HepG2 (cell line): ENCODE data around the gene ROMO1. TPM values are rescaled to one million over a fixed set of nuclear protein-coding genes. Genes with fewer than 3 reads are reported as not detected.

Experiments
- ERF ChIP-seq: IDR thresholded peaks from 2 replicates; pipeline ENCODE4 v1.6.1; 2018; ENCODE audit warnings: missing biosample characterization, missing genetic modification reagents
- FOXC1 ChIP-seq: sonication (generic); formaldehyde crosslinking; IDR thresholded peaks from 2 replicates; pipeline ENCODE4 v1.8.0; 2022; ENCODE audit warnings: mild to moderate bottlenecking, missing genetic modification reagents, borderline replicate concordance
- GABPB1 ChIP-seq: IDR thresholded peaks from 2 replicates; pipeline ENCODE4 v1.6.1; 2016; ENCODE audit warnings: mild to moderate bottlenecking, missing genetic modification reagents, moderate library complexity, missing compliant biosample characterization
- GATAD1 ChIP-seq: IDR thresholded peaks from 2 replicates; pipeline ENCODE4 v1.6.1; 2016; ENCODE audit warnings: missing genetic modification reagents, missing compliant biosample characterization
- HNF4G ChIP-seq, 2 experiments: sonication (generic) in 1 of 2; formaldehyde crosslinking in 1 of 2; IDR thresholded peaks; 2 replicates each; pipeline versions ENCODE4 v1.4.0 to v1.6.1; 2011 to 2020; ENCODE audit warnings: borderline replicate concordance in 2 of 2, low read depth in 2 of 2, mild to moderate bottlenecking in 2 of 2, low read length in 1 of 2, missing genetic modification reagents in 1 of 2, moderate library complexity in 1 of 2
- MEF2D ChIP-seq: sonication (generic); formaldehyde crosslinking; IDR thresholded peaks from 2 replicates; pipeline ENCODE4 v1.5.1; 2020; ENCODE audit warnings: mild to moderate bottlenecking, missing genetic modification reagents
- MEIS2 ChIP-seq: sonication (generic); formaldehyde crosslinking; IDR thresholded peaks from 2 replicates; pipeline ENCODE4 v1.9.0; 2021; ENCODE audit warnings: mild to moderate bottlenecking, missing genetic modification reagents
- MTA1 ChIP-seq: sonication (generic); formaldehyde crosslinking; IDR thresholded peaks from 2 replicates; pipeline ENCODE4 v1.4.0; 2020; ENCODE audit warnings: missing genetic modification reagents, mild to moderate bottlenecking, borderline replicate concordance
- MTA3 ChIP-seq: sonication (generic); formaldehyde crosslinking; IDR thresholded peaks from 2 replicates; pipeline ENCODE4 v1.4.0; 2020; ENCODE audit warnings: missing genetic modification reagents
- NR2F6 ChIP-seq, 2 experiments: IDR thresholded peaks; 2 replicates each; pipeline ENCODE4 v1.6.1; 2016; ENCODE audit warnings: antibody characterized with exemption in 1 of 2, mild to moderate bottlenecking in 1 of 2
- POGZ ChIP-seq: sonication (generic); formaldehyde crosslinking; IDR thresholded peaks from 2 replicates; pipeline ENCODE4 v1.4.0; 2020; ENCODE audit warnings: mild to moderate bottlenecking, missing genetic modification reagents
- PRDM15 ChIP-seq: sonication (generic); formaldehyde crosslinking; IDR thresholded peaks from 2 replicates; pipeline ENCODE4 v1.4.0; 2020; ENCODE audit warnings: missing genetic modification reagents
- ZBTB44 ChIP-seq: sonication (generic); formaldehyde crosslinking; IDR thresholded peaks from 2 replicates; pipeline ENCODE4 v1.4.0; 2020; ENCODE audit warnings: missing genetic modification reagents
- ZMYM4 ChIP-seq: sonication (generic); formaldehyde crosslinking; IDR thresholded peaks from 2 replicates; pipeline ENCODE4 v1.8.1; 2023; ENCODE audit warnings: mild to moderate bottlenecking, missing genetic modification reagents
- ZNF430 ChIP-seq: sonication (generic); formaldehyde crosslinking; IDR thresholded peaks from 2 replicates; pipeline ENCODE4 v1.9.0; 2021; ENCODE audit warnings: mild to moderate bottlenecking, missing genetic modification reagents
- ZNF484 ChIP-seq: sonication (generic); formaldehyde crosslinking; IDR thresholded peaks from 2 replicates; pipeline ENCODE4 v1.5.1; 2020; ENCODE audit warnings: mild to moderate bottlenecking, low read depth, missing genetic modification reagents, borderline replicate concordance
- ZNF550 ChIP-seq: sonication (generic); formaldehyde crosslinking; IDR thresholded peaks from 2 replicates; pipeline ENCODE4 v1.4.0; 2020; ENCODE audit warnings: mild to moderate bottlenecking, missing genetic modification reagents, borderline replicate concordance
- ZNF614 ChIP-seq: IDR thresholded peaks from 2 replicates; pipeline ENCODE4 v1.6.1; 2018; ENCODE audit warnings: missing biosample characterization, missing genetic modification reagents, inconsistent platforms, borderline replicate concordance
- ZNF713 ChIP-seq: sonication (generic); formaldehyde crosslinking; IDR thresholded peaks from 2 replicates; pipeline ENCODE4 v1.4.0; 2020; ENCODE audit warnings: mild to moderate bottlenecking, missing genetic modification reagents
- polyA plus RNA-seq, 8 experiments: library from polyadenylated mRNA; depleted of rRNA in 3 of 8; stranded (reverse) in 7 of 8; unstranded in 1 of 8; fragments of >200 nt; fragmentation: Illumina TruSeq in 4 of 8; extraction: Trizol in 4 of 8; gene quantifications; 2 replicates each; pipeline versions ENCODE4 v1.2.1 to v1.2.3, GENCODE V29; 2011 to 2016; ENCODE audit warnings: low read depth in 4 of 8, missing spikeins in 1 of 8, mixed read lengths in 1 of 8; ENCODE audit not compliant: insufficient read depth in 1 of 8
- total RNA-seq, 5 experiments: library from RNA; depleted of rRNA; stranded (reverse); fragments of >200 nt; fragmentation: Illumina TruSeq; extraction: Trizol; gene quantifications; 2 replicates each; pipeline ENCODE4 v1.2.3, GENCODE V29; 2016; ENCODE audit warnings: low read depth in 1 of 5
- TF ChIP-seq, protein P1 (sequence below): sonication (generic); formaldehyde crosslinking; IDR thresholded peaks from 2 replicates; pipeline ENCODE4 v1.5.0; 2020; ENCODE audit warnings: mild to moderate bottlenecking, missing genetic modification reagents
- TF ChIP-seq, protein P2 (sequence below): sonication (generic); formaldehyde crosslinking; IDR thresholded peaks from 2 replicates; pipeline ENCODE4 v1.5.1; 2020; ENCODE audit warnings: mild to moderate bottlenecking, missing genetic modification reagents, moderate library complexity

ROMO1 gene
- total and polyA plus RNA-seq, 2 of the 13 experiments (the other 11 are each of a cell fraction or from before 2014, with no cell fraction given), result 636 to 755 TPM

DNA sequence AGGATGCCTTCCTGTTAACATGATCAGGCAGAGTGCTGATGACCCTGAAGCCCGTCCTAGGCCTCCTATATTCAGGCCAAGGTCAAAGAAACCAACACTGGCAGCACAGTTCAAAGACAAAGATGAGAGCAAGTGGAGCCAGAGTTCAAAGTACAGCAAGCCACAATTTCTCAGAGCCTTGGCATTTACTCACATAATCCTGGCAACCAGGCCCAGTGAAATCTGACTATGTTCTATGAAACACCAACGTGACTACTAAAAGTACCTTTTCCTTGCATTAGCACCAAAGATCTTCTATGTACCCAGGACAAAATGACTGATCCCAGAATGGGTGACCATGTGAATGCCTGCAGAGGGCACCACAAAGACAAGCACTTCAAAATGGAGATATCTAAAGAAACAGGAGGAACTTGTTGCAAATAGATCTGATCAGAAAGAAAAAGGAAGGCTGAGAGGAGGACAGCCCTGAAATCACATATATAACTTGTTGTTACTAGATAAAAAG is 3.9 kb upstream of the ROMO1 start (continued):
- TF ChIP-seq, protein P1, sequence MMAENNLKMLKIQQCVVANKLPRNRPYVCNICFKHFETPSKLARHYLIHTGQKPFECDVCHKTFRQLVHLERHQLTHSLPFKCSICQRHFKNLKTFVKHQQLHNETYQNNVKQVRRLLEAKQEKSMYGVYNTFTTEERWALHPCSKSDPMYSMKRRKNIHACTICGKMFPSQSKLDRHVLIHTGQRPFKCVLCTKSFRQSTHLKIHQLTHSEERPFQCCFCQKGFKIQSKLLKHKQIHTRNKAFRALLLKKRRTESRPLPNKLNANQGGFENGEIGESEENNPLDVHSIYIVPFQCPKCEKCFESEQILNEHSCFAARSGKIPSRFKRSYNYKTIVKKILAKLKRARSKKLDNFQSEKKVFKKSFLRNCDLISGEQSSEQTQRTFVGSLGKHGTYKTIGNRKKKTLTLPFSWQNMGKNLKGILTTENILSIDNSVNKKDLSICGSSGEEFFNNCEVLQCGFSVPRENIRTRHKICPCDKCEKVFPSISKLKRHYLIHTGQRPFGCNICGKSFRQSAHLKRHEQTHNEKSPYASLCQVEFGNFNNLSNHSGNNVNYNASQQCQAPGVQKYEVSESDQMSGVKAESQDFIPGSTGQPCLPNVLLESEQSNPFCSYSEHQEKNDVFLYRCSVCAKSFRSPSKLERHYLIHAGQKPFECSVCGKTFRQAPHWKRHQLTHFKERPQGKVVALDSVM (CRISPR knock-in tag), result no peak
- peak; percentile 57; the same call in 1 of the 2 replicates for TF ChIP-seq GATAD1 (CRISPR knock-in tag)
- TF ChIP-seq, protein P2, sequence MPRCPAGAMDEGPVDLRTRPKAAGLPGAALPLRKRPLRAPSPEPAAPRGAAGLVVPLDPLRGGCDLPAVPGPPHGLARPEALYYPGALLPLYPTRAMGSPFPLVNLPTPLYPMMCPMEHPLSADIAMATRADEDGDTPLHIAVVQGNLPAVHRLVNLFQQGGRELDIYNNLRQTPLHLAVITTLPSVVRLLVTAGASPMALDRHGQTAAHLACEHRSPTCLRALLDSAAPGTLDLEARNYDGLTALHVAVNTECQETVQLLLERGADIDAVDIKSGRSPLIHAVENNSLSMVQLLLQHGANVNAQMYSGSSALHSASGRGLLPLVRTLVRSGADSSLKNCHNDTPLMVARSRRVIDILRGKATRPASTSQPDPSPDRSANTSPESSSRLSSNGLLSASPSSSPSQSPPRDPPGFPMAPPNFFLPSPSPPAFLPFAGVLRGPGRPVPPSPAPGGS (CRISPR knock-in tag), result no peak
- TF ChIP-seq FOXC1, result peak; percentile 54; the same call in 1 of the 2 replicates
- no peak for TF ChIP-seq MTA3 (CRISPR knock-in tag)
- no peak for TF ChIP-seq MEIS2 (CRISPR knock-in tag)
- TF ChIP-seq HNF4G (IDR thresholded peaks at IDR 0.05; ENCODE audit: borderline replicate concordance, low read depth, low read length), result peak; percentile 85
- peak; percentile 72; the same call in 1 of the 2 replicates for TF ChIP-seq HNF4G (CRISPR knock-in tag; IDR thresholded peaks at IDR 0.05; ENCODE audit: borderline replicate concordance, low read depth)
- no peak for TF ChIP-seq ZNF550 (CRISPR knock-in tag)
- 0 out of 2 replicates have a peak, but pooled peaks have one; percentile 45 for TF ChIP-seq ZNF713 (CRISPR knock-in tag)
- peak; percentile 61; the same call in 1 of the 2 replicates for TF ChIP-seq POGZ (CRISPR knock-in tag)
- TF ChIP-seq MTA1 (CRISPR knock-in tag), result peak; percentile 45; the same call in 1 of the 2 replicates
- TF ChIP-seq ZNF430 (CRISPR knock-in tag), result peak; percentile 67; the same call in 1 of the 2 replicates
- 0 out of 2 replicates have a peak, but pooled peaks have one; percentile 25 for TF ChIP-seq ZNF614 (CRISPR knock-in tag)
- TF ChIP-seq ZNF484 (CRISPR knock-in tag), result no peak
- TF ChIP-seq ERF (CRISPR knock-in tag), result no peak
- no peak for TF ChIP-seq GABPB1 (CRISPR knock-in tag)
- peak; percentile 70 for TF ChIP-seq NR2F6 (IDR thresholded peaks at IDR 0.05)
- TF ChIP-seq NR2F6 (CRISPR knock-in tag; IDR thresholded peaks at IDR 0.05), result peak; percentile 65
- TF ChIP-seq ZMYM4 (CRISPR knock-in tag), result peak; percentile 25; the same call in 1 of the 2 replicates
- TF ChIP-seq ZBTB44, result no peak
- TF ChIP-seq PRDM15 (CRISPR knock-in tag), result no peak
- TF ChIP-seq MEF2D (CRISPR knock-in tag), result peak; percentile 62; the same call in 1 of the 2 replicates
